ENCODE data around the gene IRF1.

DNA sequence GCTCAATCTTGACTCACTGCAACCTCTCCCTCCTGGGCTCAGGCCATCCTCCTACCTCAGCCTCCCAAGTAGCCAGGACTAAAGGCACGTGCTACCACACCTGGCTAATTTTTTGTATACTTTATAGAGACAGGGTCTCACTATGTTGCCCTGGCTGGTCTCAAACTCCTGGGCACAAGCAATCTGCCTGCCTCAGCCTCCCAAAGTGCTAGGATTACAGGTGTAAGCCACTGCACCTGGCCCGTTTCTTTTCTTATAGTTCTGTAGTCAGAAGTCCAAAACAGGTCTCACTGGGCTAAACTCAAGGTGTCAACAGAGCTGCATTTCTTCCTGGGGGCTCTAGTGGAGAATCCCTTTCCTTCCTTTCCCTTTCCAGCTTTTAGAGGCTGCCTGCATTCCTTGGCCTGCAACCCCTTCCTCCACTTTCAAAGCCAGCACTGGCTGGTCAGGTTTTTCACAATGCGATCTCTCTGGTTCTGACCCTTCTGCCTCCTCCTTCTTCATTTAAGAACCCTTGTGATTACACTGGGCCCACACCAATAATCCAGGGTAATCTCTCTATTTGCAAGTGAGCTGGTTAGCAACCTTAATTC lies 16.3 kb downstream of the IRF1 start:
- TF ChIP-seq, protein P1, sequence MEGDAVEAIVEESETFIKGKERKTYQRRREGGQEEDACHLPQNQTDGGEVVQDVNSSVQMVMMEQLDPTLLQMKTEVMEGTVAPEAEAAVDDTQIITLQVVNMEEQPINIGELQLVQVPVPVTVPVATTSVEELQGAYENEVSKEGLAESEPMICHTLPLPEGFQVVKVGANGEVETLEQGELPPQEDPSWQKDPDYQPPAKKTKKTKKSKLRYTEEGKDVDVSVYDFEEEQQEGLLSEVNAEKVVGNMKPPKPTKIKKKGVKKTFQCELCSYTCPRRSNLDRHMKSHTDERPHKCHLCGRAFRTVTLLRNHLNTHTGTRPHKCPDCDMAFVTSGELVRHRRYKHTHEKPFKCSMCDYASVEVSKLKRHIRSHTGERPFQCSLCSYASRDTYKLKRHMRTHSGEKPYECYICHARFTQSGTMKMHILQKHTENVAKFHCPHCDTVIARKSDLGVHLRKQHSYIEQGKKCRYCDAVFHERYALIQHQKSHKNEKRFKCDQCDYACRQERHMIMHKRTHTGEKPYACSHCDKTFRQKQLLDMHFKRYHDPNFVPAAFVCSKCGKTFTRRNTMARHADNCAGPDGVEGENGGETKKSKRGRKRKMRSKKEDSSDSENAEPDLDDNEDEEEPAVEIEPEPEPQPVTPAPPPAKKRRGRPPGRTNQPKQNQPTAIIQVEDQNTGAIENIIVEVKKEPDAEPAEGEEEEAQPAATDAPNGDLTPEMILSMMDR (conservative IDR thresholded peaks at IDR 0.05; ENCODE audit: low read depth, low read length) = no peak
- TF ChIP-seq EZH2 (IDR thresholded peaks at IDR 0.05; ENCODE audit: borderline replicate concordance, low read depth, low read length, poor library complexity, severe bottlenecking) = no peak

Data from A673 (cell line).